HepG2 (cell line): ENCODE data around the gene C17orf58. TPM values are rescaled to one million over a fixed set of nuclear protein-coding genes. Genes with fewer than 3 reads are reported as not detected.

ENCODE experiments used
- ATF5 ChIP-seq: sonication (generic); formaldehyde crosslinking; IDR thresholded peaks from 2 replicates; pipeline ENCODE4 v1.4.0; 2020; ENCODE audit warnings: mild to moderate bottlenecking, low read depth, missing genetic modification reagents
- CHD2 ChIP-seq: IDR thresholded peaks from 2 replicates; pipeline ENCODE4 v1.6.1; 2011; ENCODE audit warnings: low read depth, low read length, improper control_type of control experiment
- DBP ChIP-seq: sonication (generic); formaldehyde crosslinking; IDR thresholded peaks from 2 replicates; pipeline ENCODE4 v1.4.0; 2020; ENCODE audit warnings: missing genetic modification reagents; ENCODE audit errors: not compliant biosample characterization
- E2F5 ChIP-seq: sonication (generic); formaldehyde crosslinking; conservative IDR thresholded peaks from 2 replicates; pipeline ENCODE4 v1.4.0; 2020; ENCODE audit warnings: missing genetic modification reagents
- EED ChIP-seq: sonication (generic); formaldehyde crosslinking; IDR thresholded peaks from 2 replicates; pipeline ENCODE4 v1.5.0; 2020; ENCODE audit warnings: mild to moderate bottlenecking, missing genetic modification reagents
- ETV6 ChIP-seq: sonication (generic); formaldehyde crosslinking; conservative IDR thresholded peaks from 2 replicates; pipeline ENCODE4 v1.4.0; 2020; ENCODE audit warnings: missing genetic modification reagents
- GATAD2A ChIP-seq: IDR thresholded peaks from 2 replicates; pipeline ENCODE4 v1.6.1; 2016
- HHEX ChIP-seq: IDR thresholded peaks from 2 replicates; pipeline ENCODE4 v1.6.1; 2016; ENCODE audit warnings: control low read depth
- NCOA5 ChIP-seq: sonication (generic); formaldehyde crosslinking; IDR thresholded peaks from 2 replicates; pipeline ENCODE4 v1.4.0; 2020; ENCODE audit warnings: missing genetic modification reagents
- NFE2 ChIP-seq: sonication (generic); formaldehyde crosslinking; IDR thresholded peaks from 2 replicates; pipeline ENCODE4 v1.4.0; 2020; ENCODE audit warnings: missing genetic modification reagents
- PAF1 ChIP-seq: IDR thresholded peaks from 2 replicates; pipeline ENCODE4 v1.6.1; 2016; ENCODE audit warnings: missing genetic modification reagents, missing compliant biosample characterization
- PRMT3 ChIP-seq: sonication (generic); formaldehyde crosslinking; IDR thresholded peaks from 2 replicates; pipeline ENCODE4 v1.8.1; 2022; ENCODE audit warnings: low read depth, mild to moderate bottlenecking, moderate library complexity, missing genetic modification reagents, borderline replicate concordance
- RBM39 ChIP-seq: fragments of 200-400 bp; formaldehyde crosslinking; IDR thresholded peaks from one replicate; pipeline ENCODE4 v1.6.1; 2018; ENCODE audit warnings: antibody characterized with exemption, mild to moderate bottlenecking, low read depth, low read length; ENCODE audit not compliant: poor library complexity, severe bottlenecking
- SIN3A ChIP-seq: IDR thresholded peaks from 2 replicates; pipeline ENCODE4 v1.6.1; 2011; ENCODE audit warnings: low read depth, mild to moderate bottlenecking, control low read depth, low read length, borderline replicate concordance
- YEATS4 ChIP-seq: sonication (generic); formaldehyde crosslinking; IDR thresholded peaks from 2 replicates; pipeline ENCODE4 v1.4.0; 2020; ENCODE audit warnings: missing genetic modification reagents, borderline replicate concordance
- ZFP1 ChIP-seq: IDR thresholded peaks from 2 replicates; pipeline ENCODE4 v1.6.1; 2016
- ZIK1 ChIP-seq: sonication (generic); formaldehyde crosslinking; IDR thresholded peaks from 2 replicates; pipeline ENCODE4 v1.5.0; 2020; ENCODE audit warnings: mild to moderate bottlenecking, low read depth, missing genetic modification reagents, borderline replicate concordance
- ZNF143 ChIP-seq: sonication (generic); formaldehyde crosslinking; IDR thresholded peaks from 2 replicates; pipeline ENCODE4 v1.4.0; 2020; ENCODE audit warnings: missing genetic modification reagents
- ZNF292 ChIP-seq: sonication (generic); formaldehyde crosslinking; IDR thresholded peaks from 2 replicates; pipeline ENCODE4 v1.8.1; 2022; ENCODE audit warnings: mild to moderate bottlenecking, low read depth, missing genetic modification reagents, borderline replicate concordance
- ZNF530 ChIP-seq: sonication (generic); formaldehyde crosslinking; IDR thresholded peaks from 2 replicates; pipeline ENCODE4 v1.5.0; 2020; ENCODE audit warnings: low read depth, mild to moderate bottlenecking, missing genetic modification reagents
- ZNF557 ChIP-seq: sonication (generic); formaldehyde crosslinking; IDR thresholded peaks from 2 replicates; pipeline ENCODE4 v1.4.0; 2020; ENCODE audit warnings: missing genetic modification reagents
- ZNF761 ChIP-seq: sonication (generic); formaldehyde crosslinking; conservative IDR thresholded peaks from 2 replicates; pipeline ENCODE4 v1.4.0; 2020; ENCODE audit warnings: mild to moderate bottlenecking, missing genetic modification reagents
- polyA plus RNA-seq, 8 experiments: library from polyadenylated mRNA; depleted of rRNA in 3 of 8; stranded (reverse) in 7 of 8; unstranded in 1 of 8; fragments of >200 nt; fragmentation: Illumina TruSeq in 4 of 8; extraction: Trizol in 4 of 8; gene quantifications; 2 replicates each; pipeline versions ENCODE4 v1.2.1 to v1.2.3, GENCODE V29; 2011 to 2016; ENCODE audit warnings: low read depth in 4 of 8, missing spikeins in 1 of 8, mixed read lengths in 1 of 8; ENCODE audit not compliant: insufficient read depth in 1 of 8
- total RNA-seq, 5 experiments: library from RNA; depleted of rRNA; stranded (reverse); fragments of >200 nt; fragmentation: Illumina TruSeq; extraction: Trizol; gene quantifications; 2 replicates each; pipeline ENCODE4 v1.2.3, GENCODE V29; 2016; ENCODE audit warnings: low read depth in 1 of 5
- TF ChIP-seq, protein P1 (sequence below): sonication (generic); formaldehyde crosslinking; IDR thresholded peaks from 2 replicates; pipeline ENCODE4 v1.4.0; 2020; ENCODE audit warnings: missing genetic modification reagents
- TF ChIP-seq, protein P2 (sequence below): sonication (generic); formaldehyde crosslinking; IDR thresholded peaks from 2 replicates; pipeline ENCODE4 v1.4.0; 2020; ENCODE audit warnings: missing genetic modification reagents, borderline replicate concordance

C17orf58 gene
- total and polyA plus RNA-seq, 2 of the 13 experiments (the other 11 are each of a cell fraction or from before 2014, with no cell fraction given) = 15.6 to 15.8 TPM

DNA sequence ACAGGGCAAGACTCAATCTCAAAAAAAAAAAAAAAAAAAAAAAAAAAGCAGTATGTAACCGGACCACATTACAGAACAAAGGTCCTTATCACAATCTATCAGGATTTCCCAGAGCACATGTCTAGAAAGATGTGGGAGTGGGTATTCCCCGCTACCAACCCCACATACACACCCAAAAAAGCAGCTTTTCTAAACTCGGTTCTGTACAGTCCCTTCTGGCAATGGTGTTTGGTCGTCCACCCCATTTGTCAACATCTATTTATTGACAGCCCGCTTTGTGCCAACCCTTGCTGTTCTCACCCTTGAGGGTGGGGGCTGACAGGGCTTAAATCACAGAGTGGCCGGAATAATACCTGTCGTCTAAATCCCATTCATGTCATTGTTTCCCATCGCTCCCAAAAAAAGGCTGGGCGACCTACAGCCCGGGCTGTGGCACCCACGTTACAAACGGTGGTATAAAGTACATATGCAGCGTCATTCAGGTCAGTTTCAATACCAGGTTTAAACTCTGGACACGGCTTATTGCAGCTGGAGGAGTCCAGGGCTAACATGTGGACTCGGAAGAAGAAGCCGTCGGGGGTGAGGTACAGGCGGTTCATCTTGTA lies 3.6 kb downstream of the C17orf58 start (continued):
- TF ChIP-seq, protein P1, sequence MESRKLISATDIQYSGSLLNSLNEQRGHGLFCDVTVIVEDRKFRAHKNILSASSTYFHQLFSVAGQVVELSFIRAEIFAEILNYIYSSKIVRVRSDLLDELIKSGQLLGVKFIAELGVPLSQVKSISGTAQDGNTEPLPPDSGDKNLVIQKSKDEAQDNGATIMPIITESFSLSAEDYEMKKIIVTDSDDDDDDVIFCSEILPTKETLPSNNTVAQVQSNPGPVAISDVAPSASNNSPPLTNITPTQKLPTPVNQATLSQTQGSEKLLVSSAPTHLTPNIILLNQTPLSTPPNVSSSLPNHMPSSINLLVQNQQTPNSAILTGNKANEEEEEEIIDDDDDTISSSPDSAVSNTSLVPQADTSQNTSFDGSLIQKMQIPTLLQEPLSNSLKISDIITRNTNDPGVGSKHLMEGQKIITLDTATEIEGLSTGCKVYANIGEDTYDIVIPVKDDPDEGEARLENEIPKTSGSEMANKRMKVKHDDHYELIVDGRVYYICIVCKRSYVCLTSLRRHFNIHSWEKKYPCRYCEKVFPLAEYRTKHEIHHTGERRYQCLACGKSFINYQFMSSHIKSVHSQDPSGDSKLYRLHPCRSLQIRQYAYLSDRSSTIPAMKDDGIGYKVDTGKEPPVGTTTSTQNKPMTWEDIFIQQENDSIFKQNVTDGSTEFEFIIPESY (CRISPR knock-in tag) = no peak
- TF ChIP-seq E2F5 (CRISPR knock-in tag) = no peak
- TF ChIP-seq DBP (CRISPR knock-in tag) = no peak
- no peak for TF ChIP-seq GATAD2A
- no peak for TF ChIP-seq HHEX (CRISPR knock-in tag)
- no peak for TF ChIP-seq PAF1 (CRISPR knock-in tag)
- TF ChIP-seq ZNF143 = 0 out of 2 replicates have a peak, but pooled peaks have one; percentile 25
- TF ChIP-seq EED (CRISPR knock-in tag) = peak; percentile 90; the same call in 1 of the 2 replicates
- no peak for TF ChIP-seq ZIK1 (CRISPR knock-in tag)
- TF ChIP-seq SIN3A = 0 out of 2 replicates have a peak, but pooled peaks have one; percentile 35
- TF ChIP-seq ZNF557 (CRISPR knock-in tag) = no peak
- no peak for TF ChIP-seq ZNF292 (CRISPR knock-in tag)
- TF ChIP-seq NFE2 (CRISPR knock-in tag) = no peak
- TF ChIP-seq ATF5 (CRISPR knock-in tag) = no peak
- TF ChIP-seq PRMT3 (CRISPR knock-in tag) = no peak
- no peak for TF ChIP-seq ZFP1 (CRISPR knock-in tag)
- TF ChIP-seq CHD2 = no peak
- no peak for TF ChIP-seq ZNF530 (CRISPR knock-in tag)
- TF ChIP-seq ZNF761 = no peak
- no peak for TF ChIP-seq YEATS4
- TF ChIP-seq, protein P2, sequence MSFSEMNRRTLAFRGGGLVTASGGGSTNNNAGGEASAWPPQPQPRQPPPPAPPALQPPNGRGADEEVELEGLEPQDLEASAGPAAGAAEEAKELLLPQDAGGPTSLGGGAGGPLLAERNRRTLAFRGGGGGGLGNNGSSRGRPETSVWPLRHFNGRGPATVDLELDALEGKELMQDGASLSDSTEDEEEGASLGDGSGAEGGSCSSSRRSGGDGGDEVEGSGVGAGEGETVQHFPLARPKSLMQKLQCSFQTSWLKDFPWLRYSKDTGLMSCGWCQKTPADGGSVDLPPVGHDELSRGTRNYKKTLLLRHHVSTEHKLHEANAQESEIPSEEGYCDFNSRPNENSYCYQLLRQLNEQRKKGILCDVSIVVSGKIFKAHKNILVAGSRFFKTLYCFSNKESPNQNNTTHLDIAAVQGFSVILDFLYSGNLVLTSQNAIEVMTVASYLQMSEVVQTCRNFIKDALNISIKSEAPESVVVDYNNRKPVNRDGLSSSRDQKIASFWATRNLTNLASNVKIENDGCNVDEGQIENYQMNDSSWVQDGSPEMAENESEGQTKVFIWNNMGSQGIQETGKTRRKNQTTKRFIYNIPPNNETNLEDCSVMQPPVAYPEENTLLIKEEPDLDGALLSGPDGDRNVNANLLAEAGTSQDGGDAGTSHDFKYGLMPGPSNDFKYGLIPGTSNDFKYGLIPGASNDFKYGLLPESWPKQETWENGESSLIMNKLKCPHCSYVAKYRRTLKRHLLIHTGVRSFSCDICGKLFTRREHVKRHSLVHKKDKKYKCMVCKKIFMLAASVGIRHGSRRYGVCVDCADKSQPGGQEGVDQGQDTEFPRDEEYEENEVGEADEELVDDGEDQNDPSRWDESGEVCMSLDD (CRISPR knock-in tag) = no peak
- no peak for TF ChIP-seq NCOA5 (CRISPR knock-in tag)
- no peak for TF ChIP-seq RBM39
- no peak for TF ChIP-seq ETV6 (CRISPR knock-in tag)
